Measurements from ENCODE around the gene CACNA1B.

DNA sequence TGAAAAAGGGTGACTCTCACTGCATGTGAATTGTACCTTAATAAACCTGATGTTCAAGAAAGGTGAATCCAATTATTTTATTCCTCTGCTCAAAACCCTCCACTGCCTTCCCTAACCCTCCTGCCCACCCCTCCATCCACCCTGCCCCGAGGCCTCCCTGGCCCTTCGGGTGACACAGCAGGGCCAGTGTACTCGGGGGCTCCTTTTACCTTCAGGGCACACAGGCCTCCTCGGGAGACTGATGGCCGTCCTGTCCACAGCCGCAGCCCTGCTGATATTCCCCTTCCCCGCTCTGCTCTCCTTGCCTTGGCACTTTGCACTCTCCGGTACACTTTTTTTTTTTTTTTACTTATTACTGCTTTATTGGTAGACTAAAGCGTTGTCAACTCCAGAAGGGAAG lies 234.0 kb downstream of the CACNA1B start:
- TF ChIP-seq, protein P1, sequence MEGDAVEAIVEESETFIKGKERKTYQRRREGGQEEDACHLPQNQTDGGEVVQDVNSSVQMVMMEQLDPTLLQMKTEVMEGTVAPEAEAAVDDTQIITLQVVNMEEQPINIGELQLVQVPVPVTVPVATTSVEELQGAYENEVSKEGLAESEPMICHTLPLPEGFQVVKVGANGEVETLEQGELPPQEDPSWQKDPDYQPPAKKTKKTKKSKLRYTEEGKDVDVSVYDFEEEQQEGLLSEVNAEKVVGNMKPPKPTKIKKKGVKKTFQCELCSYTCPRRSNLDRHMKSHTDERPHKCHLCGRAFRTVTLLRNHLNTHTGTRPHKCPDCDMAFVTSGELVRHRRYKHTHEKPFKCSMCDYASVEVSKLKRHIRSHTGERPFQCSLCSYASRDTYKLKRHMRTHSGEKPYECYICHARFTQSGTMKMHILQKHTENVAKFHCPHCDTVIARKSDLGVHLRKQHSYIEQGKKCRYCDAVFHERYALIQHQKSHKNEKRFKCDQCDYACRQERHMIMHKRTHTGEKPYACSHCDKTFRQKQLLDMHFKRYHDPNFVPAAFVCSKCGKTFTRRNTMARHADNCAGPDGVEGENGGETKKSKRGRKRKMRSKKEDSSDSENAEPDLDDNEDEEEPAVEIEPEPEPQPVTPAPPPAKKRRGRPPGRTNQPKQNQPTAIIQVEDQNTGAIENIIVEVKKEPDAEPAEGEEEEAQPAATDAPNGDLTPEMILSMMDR (conservative IDR thresholded peaks at IDR 0.05; ENCODE audit: low read depth, low read length) = no peak
- no peak for TF ChIP-seq POLR2A (IDR thresholded peaks at IDR 0.05; ENCODE audit: low read depth, low read length)
- no peak for TF ChIP-seq SMC3 (IDR thresholded peaks at IDR 0.05; ENCODE audit: low read depth, low read length)
- no peak for TF ChIP-seq RCOR1 (IDR thresholded peaks at IDR 0.05; ENCODE audit: insufficient replicate concordance, low read length)
- no peak for TF ChIP-seq MAFK (IDR thresholded peaks at IDR 0.05; ENCODE audit: low read depth, low read length)

All from IMR-90 (cell line).